Stimulated activated CD4-positive, alpha-beta T cell treated with anti-CD3 and anti-CD28 coated beads, Interleukin-2, amount 100 ng/mL, for 48 hours (primary cell): Measurements from ENCODE around the gene RSAD1.

ENCODE experiments used
- DNase-seq, 2 donors: peaks; one replicate each; pipeline ENCODE4 v3.0.0-alpha.2; 2020

The RSAD1 gene

DNA sequence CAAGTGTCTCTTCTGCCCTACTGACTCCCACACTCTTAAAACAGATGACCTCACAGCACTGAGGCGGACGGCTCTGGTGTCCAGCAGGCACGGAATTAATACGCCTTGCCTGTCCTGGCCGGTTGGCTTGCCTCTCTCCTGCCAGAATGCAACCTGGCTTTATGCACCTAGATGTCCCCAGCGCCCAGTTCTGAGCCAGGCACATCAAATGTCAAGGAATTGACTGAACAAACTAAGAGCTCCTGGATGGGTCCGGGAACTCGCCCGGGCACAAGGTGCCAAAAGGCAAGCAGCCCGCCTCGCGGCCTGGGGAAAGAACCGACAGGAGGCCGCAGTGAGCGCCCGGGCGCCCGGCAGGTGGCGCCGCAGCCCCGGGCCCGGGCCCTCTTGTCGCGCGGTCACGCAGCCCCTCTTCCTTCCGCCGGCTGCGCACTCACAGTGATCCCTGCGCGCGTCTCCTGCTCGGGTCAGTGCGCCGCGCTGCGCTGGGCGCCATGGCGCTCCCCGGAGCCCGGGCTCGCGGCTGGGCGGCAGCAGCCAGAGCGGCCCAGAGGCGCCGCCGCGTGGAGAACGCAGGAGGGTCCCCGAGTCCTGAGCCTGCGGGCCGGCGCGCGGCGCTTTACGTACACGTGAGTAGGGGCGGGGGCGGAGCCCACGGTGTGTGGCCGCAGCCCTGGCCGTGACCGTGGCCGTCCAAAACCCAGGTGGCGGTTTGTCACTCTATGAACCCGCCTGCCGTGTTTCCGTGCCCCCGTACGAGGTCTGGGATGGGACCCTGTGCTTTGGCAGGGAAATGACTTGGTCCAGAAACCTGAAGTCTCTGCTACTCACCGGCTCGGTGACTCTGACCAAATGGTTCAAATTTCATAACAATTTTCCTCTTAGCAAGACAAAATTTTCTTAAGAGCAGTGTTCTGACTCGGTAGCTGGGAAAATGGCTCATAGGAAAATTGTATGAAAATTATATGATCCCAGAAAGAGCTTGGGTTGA lies at the start of gene RSAD1:
Gene RSAD1, plus strand, starts transcription at position 470 of the 991 bp plus-strand sequence. Its CDS starts 25 bp downstream, at position 495.
- peak; percentile 75 to 83 for DNase-seq

DNA sequence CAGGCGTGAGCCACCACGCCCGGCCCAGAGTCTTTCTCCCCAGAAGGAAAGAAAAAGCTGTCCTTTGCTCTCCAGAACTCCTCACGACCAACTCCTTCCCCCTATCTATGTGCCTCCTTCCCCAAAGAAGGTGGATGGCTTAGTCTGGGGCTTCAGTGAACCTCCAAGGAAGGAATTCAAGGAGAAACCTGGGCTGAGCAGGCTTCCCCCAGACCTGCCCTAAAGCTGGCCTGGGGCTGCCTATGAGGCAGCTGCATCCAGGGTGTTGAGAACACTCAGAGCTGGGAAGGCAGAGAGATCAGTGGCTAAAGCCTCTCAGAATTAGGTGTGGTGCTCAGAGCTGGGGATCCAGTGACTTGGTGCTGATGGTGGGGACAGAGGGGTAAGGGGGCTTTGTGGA lies 48.9 kb upstream of the RSAD1 start:
- DNase-seq = no peak

DNA sequence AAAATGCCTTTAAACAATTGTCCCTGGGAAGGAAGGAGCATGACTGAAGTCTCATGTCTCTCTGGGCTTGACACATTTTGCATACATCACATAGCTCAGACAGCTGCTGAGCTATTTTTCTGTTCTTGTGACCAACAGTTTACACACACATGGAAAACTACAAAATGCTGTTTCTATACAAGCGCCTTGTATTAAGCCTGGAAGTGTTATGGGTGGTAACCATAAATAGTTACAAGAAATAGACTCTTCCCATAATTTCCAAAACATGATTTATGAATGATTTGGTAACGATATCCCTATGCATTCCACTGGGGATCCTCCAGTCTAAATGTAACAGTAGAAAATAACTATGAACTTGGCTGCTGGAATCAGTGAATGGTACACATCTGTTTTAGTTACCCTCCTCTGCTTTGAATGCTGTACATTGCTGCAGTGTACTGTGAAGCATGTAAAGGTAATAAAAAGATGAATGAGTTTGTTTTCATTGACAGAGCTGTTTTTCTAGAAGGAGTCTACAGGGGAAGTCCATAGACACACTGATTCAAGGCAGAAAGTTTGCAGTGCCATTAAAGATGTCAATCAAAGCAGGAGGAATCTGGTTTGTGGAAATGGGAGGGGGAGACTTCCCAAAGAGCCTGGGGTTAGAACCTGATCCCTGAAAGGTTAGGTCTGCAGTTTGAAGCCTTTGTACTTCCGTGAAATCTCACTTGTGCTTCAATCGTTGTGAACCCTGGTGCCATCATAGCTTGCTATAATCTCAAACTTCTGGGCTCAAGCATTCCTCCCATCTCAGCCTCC lies 47.6 kb upstream of the RSAD1 start:
- no peak for DNase-seq

DNA sequence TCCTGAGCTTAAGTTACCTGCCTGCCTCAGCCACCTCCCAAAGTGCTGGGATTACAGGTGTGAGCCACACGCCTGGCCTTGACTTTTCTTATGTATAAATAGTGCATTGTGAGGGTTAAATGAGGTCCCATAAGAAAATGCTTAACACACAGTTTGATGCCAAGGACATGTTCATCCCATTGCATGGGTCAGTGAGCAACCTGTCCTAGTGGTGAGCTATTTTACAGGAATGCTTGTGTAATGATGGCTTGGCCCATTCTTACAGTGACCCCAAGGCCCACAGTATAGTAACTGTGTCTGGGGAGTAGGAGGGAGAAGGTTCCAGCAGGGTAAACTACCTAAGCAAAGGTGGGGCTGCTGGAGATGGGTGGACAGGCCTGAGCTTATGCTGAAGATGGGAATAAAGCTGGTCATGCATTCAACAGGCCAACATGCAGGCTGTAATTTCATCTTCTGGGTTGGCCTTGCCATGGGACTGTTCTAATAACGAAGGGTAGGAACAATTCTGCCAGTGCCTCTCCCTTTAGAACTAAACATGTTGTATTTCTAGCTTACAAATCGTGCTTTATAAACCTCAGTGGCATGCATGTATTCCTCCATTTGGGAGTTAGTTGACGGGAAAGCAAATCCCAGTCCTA lies 46.4 kb upstream of the RSAD1 start:
- no peak for DNase-seq

DNA sequence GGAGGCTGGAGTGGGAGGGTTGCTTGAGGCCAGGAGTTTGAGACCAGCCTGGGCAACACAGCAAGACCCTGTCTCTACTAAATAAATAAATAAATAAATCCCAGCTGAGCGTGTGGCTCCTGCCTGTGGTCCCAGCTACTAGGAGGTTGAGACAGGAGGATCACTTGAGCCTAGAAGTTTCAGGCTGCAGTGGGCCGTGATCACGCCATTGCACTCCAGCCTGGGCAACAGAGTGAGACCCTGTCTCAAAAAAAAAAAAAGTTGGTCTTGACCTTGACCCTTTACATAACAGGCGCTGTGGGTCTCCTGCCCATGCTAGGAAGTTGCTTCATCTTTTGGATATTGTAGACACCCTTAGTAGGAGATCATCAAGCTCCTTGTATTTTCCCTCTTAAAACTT lies 41.3 kb upstream of the RSAD1 start:
- no peak for DNase-seq

DNA sequence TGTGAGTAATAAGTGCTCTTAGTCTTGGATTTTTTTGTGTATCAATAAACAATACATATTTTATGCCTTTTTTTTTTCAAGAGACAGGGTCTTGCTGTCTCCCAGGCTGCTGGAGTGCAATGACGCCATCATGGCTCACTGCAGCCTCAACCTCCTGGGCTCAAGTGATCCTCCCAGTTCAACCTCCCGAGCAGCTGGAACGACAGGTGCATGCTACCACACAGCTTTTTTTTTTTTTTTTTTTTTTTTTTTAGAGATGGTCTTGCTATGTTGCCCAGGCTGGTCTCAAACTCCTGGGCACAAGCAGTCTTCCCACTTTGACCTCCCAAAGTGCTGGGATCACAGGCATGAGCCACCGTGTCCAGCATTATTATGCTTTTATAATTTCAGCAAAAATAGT lies 39.7 kb upstream of the RSAD1 start:
- DNase-seq = no peak

DNA sequence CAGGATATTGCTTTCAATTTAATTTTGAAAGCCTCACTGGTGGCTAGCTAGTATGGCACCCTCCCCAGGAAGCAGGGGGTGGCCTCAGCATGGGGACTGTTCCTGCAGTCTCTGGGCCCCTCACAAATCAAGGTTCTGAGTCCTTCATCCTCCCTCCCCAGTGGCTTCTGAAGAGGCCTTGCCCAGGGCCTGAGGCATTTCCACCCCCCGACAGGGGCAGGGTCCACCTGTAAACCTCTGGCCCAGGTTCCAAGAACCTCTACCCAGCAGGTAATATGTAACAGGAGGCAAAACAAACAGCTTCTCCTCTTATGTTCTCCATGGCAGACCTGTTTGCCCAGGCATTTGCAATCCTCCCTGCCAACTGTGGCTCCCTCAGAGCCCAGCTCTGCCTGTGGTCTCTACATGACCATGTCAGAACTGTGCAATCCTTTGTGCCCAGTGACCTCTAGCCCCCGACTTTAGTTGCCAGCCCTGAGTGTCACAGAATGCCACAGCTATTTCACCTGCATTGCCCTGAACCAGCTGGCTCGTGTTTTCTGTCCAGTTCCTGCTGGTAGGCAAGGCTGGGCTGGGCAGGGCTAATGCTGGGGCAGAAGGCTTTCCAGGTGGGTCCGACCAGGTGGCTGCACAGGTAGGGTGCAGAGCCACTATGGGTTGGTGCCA lies 38.4 kb upstream of the RSAD1 start:
- no peak for DNase-seq

DNA sequence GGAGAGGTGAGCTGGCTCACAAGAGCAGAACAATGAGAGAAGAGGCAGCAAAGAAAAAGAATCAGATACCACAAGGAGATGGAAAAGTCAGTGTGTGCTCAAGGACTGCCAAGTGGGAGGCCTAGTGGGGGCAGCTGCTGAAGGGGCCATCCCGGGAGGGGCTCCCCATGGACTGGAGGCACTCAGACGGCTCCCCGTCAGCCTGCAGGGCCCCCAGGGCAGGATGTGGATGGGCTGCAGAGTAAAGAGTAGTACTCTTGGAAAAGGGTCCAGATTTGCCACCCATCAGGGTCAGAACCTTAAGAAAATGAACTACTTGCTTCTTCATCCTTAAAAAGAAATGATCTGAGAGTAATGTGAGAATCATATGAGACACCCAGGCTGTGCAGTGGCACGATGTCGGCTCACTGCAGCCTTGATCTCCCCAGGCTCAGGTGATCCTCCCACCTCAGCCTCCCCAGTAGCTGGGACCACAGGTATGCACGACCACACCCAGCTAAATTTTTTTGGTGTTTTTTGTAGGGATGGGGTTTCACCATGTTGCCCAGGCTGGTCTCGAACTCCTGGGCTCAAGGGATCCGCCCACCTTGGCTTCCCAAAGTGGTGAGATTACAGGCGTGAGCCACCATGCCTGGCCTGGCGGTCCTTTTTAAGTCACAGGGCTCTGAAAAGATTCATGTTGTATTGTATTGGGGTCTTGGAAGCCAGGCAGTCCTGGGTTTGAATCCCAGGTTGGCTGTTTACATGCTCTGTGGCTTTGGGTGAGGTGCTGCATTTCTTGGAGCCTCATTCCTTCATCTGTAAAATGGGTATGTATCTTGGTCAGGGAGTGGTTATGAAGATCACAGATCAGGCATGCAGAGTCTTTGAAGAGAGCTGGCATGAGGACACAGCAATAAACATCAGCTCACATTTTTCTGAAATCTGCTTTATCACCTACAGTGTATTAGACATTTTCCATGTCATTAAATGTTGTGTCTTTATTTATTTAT lies 37.5 kb upstream of the RSAD1 start:
- no peak for DNase-seq

DNA sequence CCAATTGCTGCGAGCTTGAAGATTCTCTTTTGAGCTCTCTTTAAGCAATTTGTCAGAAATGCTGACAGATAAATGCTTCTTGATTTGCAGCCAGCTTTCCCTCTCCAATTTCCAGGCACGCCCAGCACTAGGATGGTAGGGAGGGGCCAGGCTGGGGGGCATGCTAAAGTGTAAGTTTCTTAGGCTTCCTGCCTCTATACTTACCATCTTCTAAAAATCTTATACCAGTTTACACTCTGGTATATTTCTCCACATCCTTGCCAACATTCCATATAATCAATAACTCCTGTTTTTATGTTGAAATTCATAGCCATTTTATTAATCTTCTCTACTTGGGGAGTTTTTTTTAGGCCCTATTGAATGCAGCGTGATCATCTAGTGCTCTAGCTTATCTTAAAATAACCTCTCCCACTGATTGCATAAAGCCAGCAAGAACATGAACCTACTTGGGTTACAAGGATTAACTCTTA lies 35.1 kb upstream of the RSAD1 start:
- DNase-seq = no peak

DNA sequence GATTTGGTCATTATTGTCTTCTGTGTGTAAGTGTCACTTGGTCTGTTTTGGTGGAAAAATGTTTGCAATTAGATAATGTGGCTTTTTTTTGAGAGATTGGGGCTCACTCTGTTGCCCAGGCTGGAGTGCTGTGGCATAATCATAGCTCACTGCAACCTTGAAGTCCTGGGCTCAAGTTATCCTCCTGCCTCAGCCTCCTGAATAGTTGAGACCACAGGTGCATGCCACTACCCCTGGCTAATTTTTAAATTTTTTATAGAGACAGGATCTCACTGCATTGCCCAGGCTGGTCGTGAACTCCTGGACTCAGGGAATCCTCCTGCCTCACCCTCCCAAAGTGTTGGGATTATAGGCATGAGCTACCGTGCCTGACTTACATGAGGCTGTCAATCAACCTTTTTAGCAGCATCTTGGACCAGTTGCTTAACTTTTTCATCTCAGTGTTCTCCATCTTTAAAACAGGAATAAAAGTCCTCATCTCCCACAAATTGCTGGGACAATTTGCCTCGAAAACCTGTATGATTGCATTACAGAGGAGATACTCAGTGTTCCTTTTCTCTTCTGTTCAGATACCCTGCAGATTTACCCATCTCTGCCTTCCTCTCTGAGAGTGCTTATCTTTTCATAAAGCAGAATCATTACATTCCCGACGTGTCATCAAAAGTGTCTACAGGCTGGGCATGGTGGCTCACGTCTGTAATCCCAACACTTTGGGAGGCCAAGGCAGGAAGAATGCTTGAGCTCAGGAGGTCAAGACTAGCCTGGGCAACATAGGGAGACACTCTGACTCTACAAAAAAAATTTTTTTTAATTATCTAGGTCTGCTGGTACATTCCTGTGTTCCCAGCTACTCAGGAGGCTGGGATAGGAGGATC lies 33.6 kb upstream of the RSAD1 start:
- DNase-seq = no peak

DNA sequence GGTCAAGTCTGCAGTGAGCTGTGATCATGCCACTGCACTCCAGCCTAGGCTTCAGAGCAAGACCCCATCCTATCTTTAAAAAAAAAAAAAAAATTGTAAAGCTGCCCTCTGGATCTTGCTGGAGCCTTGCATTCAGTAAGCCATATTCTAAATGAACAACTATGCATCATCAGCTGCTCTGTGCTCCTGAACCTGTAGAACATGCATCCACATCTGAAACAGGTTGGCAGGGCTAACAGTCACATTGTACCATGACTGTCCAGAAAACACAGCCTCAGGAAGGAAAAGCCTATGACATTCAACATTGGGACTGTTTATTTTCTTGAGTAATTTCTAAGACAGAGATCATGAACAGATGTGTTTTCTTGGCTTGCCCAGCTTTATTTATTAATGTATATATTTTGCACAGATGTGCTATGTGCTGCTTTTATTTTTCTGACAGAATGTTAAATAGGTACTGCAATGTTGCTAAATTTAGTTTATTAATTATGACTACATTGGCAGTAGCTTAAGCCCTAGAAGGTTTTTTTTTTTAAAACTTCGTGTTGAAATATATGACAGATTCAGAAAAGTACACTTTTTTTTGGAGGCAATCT lies 32.8 kb upstream of the RSAD1 start:
- no peak for DNase-seq

DNA sequence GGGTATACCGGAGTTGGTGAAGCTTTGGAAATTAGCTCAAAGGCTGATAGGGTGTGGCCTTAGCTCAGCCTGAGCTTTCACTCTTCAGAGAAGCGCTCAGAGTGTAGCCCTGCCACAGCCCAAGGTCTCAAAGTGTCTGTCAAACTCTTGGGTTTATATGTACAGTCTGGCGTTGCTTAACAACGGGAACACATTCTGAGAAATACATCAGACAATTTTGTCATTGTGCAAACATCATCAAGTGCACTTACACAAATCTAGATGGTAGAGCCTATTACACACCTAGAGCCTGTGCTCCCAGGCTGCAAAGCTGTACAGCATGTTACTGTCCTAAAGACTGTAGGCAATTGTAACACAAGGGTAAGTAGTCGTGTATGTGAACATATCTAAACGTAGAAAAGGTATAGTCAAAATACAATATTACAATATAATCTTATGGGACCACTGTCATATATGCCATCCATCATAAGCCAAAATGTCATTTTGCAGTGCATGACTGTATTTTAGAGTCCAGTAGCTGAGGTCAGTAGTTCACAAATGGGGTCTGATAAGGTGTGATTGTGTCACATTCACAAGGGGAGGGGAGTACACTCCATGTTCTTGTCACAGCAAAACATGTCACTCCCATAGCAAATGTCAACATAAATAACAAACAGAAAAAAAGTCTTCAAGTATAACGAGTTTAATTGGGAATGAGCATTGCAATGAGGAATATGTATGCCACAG lies 30.6 kb upstream of the RSAD1 start:
- no peak for DNase-seq

DNA sequence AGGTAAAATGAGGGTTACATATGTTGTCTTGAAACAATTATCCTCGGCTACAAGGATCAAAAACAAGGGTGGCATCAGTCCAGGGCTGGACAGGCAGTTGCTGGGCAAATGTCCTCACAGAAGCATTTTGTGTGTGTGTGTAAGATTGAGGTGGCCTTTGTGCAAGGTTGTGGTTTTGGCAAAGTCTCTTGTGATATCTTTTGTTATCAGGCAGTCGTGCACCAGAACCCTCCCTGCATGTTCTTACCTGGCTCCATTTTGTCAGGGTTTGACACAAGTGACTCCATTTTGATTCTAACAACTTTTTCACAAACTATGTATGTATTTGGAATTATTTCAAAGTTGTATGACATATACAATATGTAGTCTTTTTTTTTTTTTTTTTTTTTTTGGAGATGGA lies 30.0 kb upstream of the RSAD1 start:
- no peak for DNase-seq

DNA sequence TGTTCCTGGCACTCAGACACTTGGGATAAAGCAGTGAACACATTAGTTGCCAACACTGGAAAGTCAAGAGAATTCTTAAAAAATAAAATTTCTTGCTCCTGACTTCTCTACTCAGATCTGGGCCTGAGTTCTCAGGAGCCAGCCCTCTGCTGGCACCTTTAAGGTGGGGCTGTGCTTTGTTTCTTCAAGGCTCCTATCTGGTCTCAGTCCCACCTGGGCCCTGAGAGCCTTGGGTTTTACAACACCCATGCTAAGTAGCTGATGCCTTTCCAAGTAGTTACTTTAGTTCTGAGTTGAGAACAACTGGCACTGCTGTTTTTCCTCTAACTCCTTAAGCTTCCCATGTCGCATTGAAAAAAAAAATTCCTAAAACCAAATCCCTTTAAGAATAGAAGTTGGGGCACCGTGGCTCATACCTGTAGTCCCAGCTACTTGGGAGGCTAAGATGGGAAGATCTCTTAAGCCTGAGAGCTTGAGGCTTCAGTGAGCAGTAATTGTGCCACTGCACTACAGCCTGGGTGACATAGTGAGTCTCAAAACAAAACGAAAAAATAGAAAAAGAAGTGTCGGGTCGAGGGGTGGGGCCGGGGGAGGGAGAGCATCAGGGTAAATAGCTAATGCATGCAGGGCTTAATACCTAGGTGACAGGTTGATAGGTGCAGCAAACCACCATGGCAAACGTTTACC lies 26.6 kb upstream of the RSAD1 start:
- no peak for DNase-seq

DNA sequence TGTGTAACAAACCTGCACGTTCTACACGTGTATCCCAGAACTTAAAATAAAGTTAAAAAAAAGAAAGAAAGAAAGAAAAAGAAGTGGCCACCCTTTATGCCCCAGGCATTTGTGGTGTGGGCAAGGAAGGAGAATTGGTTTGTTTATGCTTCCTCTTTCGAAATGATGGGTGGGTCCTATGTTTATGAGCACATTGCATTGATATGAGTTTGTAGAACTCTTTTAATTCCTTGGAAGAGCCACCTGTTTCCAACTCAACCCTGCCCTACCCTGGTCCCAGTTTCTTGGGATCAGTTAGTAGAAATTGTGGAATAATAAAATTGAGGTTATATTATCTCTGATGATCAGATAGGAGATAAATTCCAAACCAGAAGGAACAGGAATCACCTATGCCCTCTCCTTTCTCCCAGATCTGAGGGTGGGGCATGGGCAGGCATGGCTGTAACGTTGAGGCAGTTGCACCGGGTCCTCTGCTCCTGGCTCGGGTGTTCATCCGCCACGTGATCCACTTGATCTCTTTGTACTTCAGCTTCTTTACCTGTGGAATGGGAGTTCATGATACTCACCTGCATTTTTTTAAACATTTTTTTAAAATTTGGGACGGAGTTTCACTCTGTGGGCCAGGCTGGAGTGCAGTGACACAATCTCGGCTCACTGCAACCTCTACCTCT lies 25.9 kb upstream of the RSAD1 start:
- no peak for DNase-seq

DNA sequence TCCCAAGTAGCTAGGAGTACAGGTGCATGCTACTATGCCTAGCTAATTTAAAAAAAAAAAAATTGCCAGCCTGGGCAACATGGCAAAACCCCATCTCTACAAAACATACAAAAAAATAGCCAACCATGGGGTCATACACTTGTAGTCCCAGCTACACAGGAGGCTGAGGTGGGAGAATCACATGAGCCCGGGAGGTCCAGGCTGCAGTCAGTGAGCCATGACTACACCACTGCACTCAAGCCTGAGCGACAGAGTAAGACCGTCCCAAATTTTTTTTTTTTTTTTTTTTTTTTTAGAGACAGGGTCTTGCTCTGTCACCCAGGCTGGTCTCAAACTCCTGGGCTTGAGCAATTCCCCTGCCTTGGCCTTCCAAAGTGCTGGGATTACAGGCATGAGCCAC lies 24.8 kb upstream of the RSAD1 start:
- no peak for DNase-seq

DNA sequence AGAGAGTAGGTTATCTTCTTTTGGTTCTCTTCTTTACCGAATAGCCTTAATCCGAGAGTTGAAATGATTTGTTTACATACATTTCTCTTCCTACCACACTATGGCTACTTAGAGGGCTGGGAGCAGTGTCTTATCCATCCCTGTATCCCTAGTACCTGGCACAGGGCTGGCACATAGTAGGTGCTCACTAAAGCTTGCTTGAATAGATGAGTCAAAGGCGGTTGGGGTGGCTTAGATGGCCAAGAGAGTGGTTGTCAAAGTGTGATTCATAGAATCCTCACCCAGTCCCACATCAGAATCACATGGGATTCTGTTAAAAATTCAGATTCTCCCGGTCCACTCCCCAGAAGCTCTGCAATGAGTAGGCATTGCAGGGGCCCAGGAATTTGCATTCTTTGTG lies 21.0 kb upstream of the RSAD1 start:
- no peak for DNase-seq

DNA sequence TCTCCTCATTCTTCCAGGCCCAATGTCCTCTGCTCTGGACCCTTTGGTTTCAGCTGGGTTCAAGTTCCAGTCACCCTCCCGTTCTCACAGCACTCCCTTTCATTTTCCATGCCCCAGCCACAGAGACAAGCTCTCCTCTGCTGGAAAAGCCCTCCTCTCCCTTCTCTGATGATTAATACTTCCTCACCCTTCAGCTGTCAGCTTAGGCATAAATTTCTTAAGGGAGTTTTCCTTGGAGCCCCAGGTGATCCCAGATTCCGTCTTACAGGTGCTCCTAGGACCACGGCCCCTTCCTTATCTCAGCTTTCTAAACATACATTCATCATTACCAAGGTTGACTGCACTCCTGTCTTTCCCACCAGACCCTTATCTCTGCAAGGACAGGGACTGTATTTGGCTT lies 20.4 kb upstream of the RSAD1 start:
- DNase-seq = no peak
